AG09309 (cell line): ENCODE results near the gene PLCH1.

Source experiments
- DNase-seq: peaks from one replicate; pipeline ENCODE4 v3.0.0-alpha.2; 2010; ENCODE audit warnings: low read depth
- H3K4me3 ChIP-seq: 2 replicates; pipeline ENCODE4 v1.5.1; 2011; ENCODE audit warnings: mild to moderate bottlenecking, low read depth, low read length, moderate library complexity; ENCODE audit not compliant: control insufficient read depth
- TF ChIP-seq, protein P1 (sequence below): IDR thresholded peaks from 2 replicates; pipeline ENCODE4 v1.5.1; 2011; ENCODE audit warnings: mild to moderate bottlenecking, low read depth, low read length, inconsistent platforms; ENCODE audit not compliant: insufficient read depth, control insufficient read depth; ENCODE audit errors: missing control alignments

The PLCH1 gene

DNA sequence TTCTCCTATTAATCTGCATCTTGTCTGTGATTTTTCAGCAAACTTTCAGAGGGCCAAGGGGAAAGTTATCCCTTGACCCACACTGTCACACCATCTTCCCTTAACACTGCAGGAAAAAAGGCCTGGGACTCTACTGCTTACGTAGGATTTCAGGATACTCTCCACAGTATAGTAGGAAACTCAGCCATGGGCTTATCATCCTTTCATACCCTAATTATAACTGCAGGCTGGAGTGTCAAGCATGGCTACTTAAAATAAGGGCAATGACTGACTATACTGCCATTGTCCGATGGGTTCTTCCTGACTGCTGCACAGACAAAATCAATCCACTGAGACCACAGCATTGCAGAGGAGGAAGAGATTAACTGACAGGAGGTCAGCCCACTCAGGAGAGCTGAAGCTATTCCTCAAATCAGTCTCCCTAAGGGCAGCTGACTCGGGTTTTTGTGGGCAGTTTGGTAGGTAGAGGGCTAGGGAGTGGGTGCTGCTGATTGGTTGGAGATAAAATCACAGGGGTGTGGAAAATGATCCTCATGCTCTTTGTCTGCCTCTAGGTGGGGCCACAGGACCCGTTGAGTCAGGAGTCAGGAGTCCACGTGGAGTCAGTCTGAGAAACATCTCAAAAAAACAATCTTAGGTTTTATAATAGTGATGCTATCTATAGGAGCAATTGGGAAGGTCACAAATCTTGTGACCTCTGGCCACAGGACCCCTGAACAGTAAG is 333.2 kb downstream of the PLCH1 start:
- TF ChIP-seq, protein P1, sequence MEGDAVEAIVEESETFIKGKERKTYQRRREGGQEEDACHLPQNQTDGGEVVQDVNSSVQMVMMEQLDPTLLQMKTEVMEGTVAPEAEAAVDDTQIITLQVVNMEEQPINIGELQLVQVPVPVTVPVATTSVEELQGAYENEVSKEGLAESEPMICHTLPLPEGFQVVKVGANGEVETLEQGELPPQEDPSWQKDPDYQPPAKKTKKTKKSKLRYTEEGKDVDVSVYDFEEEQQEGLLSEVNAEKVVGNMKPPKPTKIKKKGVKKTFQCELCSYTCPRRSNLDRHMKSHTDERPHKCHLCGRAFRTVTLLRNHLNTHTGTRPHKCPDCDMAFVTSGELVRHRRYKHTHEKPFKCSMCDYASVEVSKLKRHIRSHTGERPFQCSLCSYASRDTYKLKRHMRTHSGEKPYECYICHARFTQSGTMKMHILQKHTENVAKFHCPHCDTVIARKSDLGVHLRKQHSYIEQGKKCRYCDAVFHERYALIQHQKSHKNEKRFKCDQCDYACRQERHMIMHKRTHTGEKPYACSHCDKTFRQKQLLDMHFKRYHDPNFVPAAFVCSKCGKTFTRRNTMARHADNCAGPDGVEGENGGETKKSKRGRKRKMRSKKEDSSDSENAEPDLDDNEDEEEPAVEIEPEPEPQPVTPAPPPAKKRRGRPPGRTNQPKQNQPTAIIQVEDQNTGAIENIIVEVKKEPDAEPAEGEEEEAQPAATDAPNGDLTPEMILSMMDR, result no peak
- DNase-seq, result no peak
- no peak overlapping the region for H3K4me3 ChIP-seq

DNA sequence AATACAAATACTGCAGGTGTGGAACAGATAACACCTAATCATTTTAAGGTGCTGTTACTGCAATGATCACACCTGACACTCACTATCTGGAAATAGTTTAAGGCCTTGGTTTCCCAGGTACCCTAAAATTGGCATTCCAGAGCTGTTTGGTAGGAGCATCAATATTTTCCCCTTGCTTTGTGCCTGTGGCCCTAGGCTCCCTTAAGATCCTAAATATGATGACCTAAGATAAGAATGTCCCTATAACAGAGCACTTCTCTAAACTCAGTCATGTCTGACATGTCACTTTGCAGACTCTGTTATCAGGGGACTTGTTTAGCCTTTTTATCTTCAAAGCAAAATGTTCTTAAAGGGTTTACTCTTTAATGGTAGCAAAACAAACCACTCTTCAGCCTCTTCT is 335.5 kb downstream of the PLCH1 start:
- TF ChIP-seq, protein P1, result no peak

GRCh38 chr3:155407971-155408370 is 336.9 kb downstream of the PLCH1 start:
- no peak for DNase-seq
- TF ChIP-seq, protein P1, result no peak
- H3K4me3 ChIP-seq, result no peak overlapping the region

More for the DNA sequence above, 335.5 kb downstream of the PLCH1 start:
- no peak overlapping the region for H3K4me3 ChIP-seq
- no peak for DNase-seq

- no peak overlapping the region for H3K4me3 ChIP-seq
- TF ChIP-seq, protein P1, result no peak
These were observed 337.5 kb downstream of the PLCH1 start for GRCh38 chr3:155407331-155407730.

GRCh38 chr3:155404486-155404885 is 340.4 kb downstream of the PLCH1 start:
- DNase-seq, result no peak
- TF ChIP-seq, protein P1, result no peak
- H3K4me3 ChIP-seq, result no peak overlapping the region

More at GRCh38 chr3:155407331-155407730, 337.5 kb downstream of the PLCH1 start:
- DNase-seq, result no peak

DNA sequence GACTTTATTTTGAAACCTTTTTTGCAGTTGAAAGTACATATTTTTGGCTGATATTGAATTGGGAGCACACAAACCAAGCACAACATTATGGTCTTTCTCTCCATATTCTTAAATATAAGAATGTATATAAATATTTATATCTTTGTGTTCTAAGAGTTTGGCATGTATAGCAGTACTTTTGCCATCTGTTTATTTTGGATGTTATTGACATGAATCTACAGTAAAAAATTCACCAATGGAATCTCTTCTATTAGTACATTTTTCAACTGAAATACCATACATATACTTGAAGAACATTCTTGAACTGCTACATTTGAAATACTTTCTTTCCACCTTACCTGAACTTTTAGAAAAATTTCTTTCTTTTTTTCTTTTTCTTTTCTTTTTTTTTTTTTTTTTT is 342.2 kb downstream of the PLCH1 start:
- H3K4me3 ChIP-seq, result no peak overlapping the region
- TF ChIP-seq, protein P1, result no peak
- no peak for DNase-seq
